Motor neuron (in vitro differentiated cells): ENCODE data around the gene CFAP46. TPM values are rescaled to one million over a fixed set of nuclear protein-coding genes. Genes with fewer than 3 reads are reported as not detected.
A peak's percentile ranks its signal among the peaks of the same experiment; 100 is the strongest.
"Not testable (repeated sequence)": the region's sequence is repeated elsewhere in the genome, so short reads cannot be mapped to it uniquely, and the experiment has no call there.

Experiments
- ATAC-seq, 8 experiments: fragments of 200-7000 bp; cut with Tn5 transposase; replicated peaks in 6 of 8; 2 replicates each; pipeline ENCODE4 v1.8.0; 2021; ENCODE audit warnings: mild to moderate bottlenecking in 8 of 8, moderate library complexity in 8 of 8
- H3K27ac ChIP-seq, 2 donors: fragments of 250-450 bp; sonication (Bioruptor Pico); 2 replicates each; pipeline ENCODE4 v1.9.0; 2021; ENCODE audit warnings: antibody characterized with exemption in 2 of 2, mild to moderate bottlenecking in 2 of 2, moderate library complexity in 1 of 2
- H3K4me1 ChIP-seq, 2 donors: fragments of 250-450 bp; sonication (Bioruptor Pico); replicated peaks in 1 of 2; 2 replicates each; pipeline ENCODE4 v1.6.1; 2021; ENCODE audit warnings: antibody characterized with exemption in 2 of 2, mild to moderate bottlenecking in 2 of 2, moderate library complexity in 1 of 2
- H3K4me3 ChIP-seq, 5 donors: fragments of 250-450 bp; sonication (Bioruptor Pico); 2 replicates each; pipeline ENCODE4 v1.9.0; 2021; ENCODE audit warnings: antibody characterized with exemption in 5 of 5, mild to moderate bottlenecking in 5 of 5, moderate library complexity in 4 of 5
- WGBS, 10 experiments: fragments of 450-650 bp; shearing (Covaris generic); methylation state at CpG; one replicate each; pipeline ENCODE4 v1.0.0; 2022; 5-methylcytosine and 5-hydroxymethylcytosine counted together
- in situ Hi-C, 9 experiments: fragments of 400-800 bp; cut with MboI; loops; one replicate each; pipeline ENCODE4 v1.15.0; 2021; ENCODE audit warnings: low sequenced_read_pairs in 9 of 9, low pct_unique_long_range_greater_than_20kb in 2 of 9; ENCODE audit not compliant: unreplicated experiment in 9 of 9
- total RNA-seq, 8 experiments: library from RNA; unstranded; fragments of 300-600 nt; gene quantifications; 2 replicates each; pipeline versions ENCODE4 v1.2.3 to v1.2.4, GENCODE V29; 2022

Gene CFAP46
- total RNA-seq, 8 experiments from 2014 or later = 1.2 to 15.5 (median 2.7) TPM

DNA sequence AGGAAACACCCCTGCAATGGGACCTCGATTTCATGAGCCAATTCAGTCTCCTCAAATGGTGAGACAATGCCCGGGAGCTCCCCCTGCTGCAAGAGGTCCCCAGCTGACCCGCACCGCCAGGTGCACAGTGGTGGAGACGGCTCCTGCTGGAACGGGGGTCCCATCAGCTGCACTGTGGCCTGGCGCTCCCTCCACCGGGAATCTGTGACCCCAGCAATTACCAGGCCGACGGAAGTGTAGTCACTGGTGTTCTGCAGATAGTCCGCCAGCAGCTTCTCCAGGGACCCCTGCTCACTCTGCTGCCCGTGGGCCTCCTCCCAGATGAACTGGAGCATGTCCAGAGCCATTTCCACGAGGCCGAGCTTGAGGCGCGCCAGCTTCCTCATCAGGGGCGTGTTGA lies 91.5 kb downstream of the CFAP46 start:
- H3K4me1 ChIP-seq = peaks cover 0 to 13% of the 10 kb centered on the region in 2 donors
- no peak overlapping the region for H3K27ac ChIP-seq
- no peak overlapping the region for H3K4me3 ChIP-seq
- ATAC-seq = no peak
- 0 to 100% (median 87%) methylated on average over 1 to 8 of the region's 17 CpGs for WGBS, 10 experiments
- in situ Hi-C loops = no loop called here

DNA sequence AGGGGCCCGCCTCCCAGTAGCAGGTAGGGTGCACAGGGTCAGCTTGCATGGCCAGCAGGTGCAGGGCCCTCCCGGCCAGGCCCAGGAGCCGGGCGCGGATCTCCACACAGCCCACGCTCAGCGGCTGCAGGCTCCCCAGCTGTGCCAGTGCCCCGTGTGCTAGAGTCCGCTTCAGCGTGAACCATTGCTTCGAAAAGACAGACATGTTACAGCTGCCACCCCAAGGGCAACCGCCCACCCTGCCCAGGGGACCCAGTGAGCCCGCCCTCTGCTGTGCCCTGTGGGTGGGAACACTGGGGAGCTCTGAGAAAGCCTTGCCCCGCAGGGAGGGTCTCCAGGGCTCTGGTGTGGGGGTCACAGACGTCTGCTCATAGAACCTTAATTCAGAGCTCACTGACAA lies 92.1 kb downstream of the CFAP46 start:
- H3K4me1 ChIP-seq = peaks cover 0 to 13% of the 10 kb centered on the region in 2 donors
- H3K4me3 ChIP-seq = no peak overlapping the region
- in situ Hi-C loops = no loop called here
- ATAC-seq = no peak
- 0 to 94% (median 40%) methylated on average over 1 to 4 of the region's 15 CpGs; no CpG with 5 or more reads in 7 of the 10 experiments for WGBS, 10 experiments
- no peak overlapping the region for H3K27ac ChIP-seq

- 49 to 100% methylated on average over 1 to 3 of the region's 19 CpGs; no CpG with 5 or more reads in 8 of the 10 experiments for WGBS, 10 experiments
- H3K4me3 ChIP-seq = no peak overlapping the region
- H3K4me1 ChIP-seq = peaks cover 0 to 13% of the 10 kb centered on the region in 2 donors
- peak in 2 of 8 experiments; percentile 13 to 29 for ATAC-seq
- no peak overlapping the region for H3K27ac ChIP-seq
- in situ Hi-C loops = no loop called here
Measured at GRCh38 chr10:132849546-132850031, 92.8 kb downstream of the CFAP46 start.

- in situ Hi-C loops = no loop called here
- ATAC-seq = no peak
- WGBS, 10 experiments = 20 to 100% (median 94%) methylated on average over 1 to 12 of the region's 21 CpGs; no CpG with 5 or more reads in 5 of the 10 experiments
- Histone ChIP-seq H3K27ac (no peak overlapping the region), H3K4me1 (peaks cover 0 to 13% of the 10 kb centered on the region in 2 donors), H3K4me3 (no peak overlapping the region)
Measured at GRCh38 chr10:132848951-132849545, 93.3 kb downstream of the CFAP46 start.

DNA sequence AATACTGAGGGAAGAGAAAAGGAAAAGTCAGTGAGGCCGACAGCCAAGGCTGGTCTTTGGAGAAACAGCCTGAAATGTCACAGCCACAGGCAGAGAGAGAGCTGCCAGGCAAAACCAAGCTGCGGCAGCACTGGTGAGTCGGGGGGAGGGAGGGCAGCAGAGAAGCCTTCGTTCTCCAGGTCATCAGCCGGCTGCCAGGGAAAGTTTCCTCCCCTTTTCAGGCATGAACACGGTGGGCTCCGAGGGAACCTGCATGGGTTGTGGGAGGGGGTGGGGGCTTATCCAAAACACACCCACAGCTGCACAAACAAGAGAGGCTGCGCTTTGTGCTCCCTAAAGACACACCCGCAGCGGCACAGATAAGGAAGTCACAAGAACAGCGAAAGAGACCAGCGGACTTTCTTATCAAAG lies 94.1 kb downstream of the CFAP46 start:
- no peak overlapping the region for H3K4me3 ChIP-seq
- in situ Hi-C loops = no loop called here
- H3K4me1 ChIP-seq = peaks cover 0 to 13% of the 10 kb centered on the region in 2 donors
- H3K27ac ChIP-seq = no peak overlapping the region
- peak in 5 of 8 experiments; percentile 36 to 65 (median 44) for ATAC-seq
- 0 to 87% (median 28%) methylated on average over 1 to 7 of the region's 12 CpGs; no CpG with 5 or more reads in 2 of the 10 experiments for WGBS, 10 experiments

- in situ Hi-C loops = no loop called here
- Histone ChIP-seq H3K27ac (no peak overlapping the region), H3K4me1 (peaks cover 0 to 13% of the 10 kb centered on the region in 2 donors), H3K4me3 (no peak overlapping the region)
- peak in 4 of 8 experiments; percentile 11 to 30 (median 28) for ATAC-seq
- 0 to 85% (median 60%) methylated on average over 1 to 14 of the region's 17 CpGs; no CpG with 5 or more reads in 3 of the 10 experiments for WGBS, 10 experiments
Measured at GRCh38 chr10:132847856-132848255, 94.5 kb downstream of the CFAP46 start.

DNA sequence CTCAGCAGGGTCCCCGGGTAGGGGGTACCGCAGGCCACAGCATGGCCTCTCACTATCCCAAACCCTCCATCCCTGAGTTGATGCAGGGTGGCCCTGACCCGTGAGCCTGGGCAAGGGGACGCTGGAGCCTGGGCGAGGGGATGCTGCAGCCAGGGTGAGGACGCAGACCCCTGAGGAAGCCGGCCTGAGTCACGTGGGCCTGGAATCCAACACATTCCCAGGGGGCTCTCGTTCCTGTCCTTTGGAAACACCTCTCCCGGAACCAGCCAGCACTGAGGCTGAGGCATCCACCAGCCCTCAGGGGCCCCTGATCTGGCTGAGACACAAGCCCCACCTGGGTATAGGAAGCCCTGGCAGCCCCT lies 95.0 kb downstream of the CFAP46 start:
- WGBS, 10 experiments = 40 to 100% (median 93%) methylated on average over 1 to 5 of the region's 10 CpGs; no CpG with 5 or more reads in 7 of the 10 experiments
- in situ Hi-C loops = no loop called here
- no peak for ATAC-seq

DNA sequence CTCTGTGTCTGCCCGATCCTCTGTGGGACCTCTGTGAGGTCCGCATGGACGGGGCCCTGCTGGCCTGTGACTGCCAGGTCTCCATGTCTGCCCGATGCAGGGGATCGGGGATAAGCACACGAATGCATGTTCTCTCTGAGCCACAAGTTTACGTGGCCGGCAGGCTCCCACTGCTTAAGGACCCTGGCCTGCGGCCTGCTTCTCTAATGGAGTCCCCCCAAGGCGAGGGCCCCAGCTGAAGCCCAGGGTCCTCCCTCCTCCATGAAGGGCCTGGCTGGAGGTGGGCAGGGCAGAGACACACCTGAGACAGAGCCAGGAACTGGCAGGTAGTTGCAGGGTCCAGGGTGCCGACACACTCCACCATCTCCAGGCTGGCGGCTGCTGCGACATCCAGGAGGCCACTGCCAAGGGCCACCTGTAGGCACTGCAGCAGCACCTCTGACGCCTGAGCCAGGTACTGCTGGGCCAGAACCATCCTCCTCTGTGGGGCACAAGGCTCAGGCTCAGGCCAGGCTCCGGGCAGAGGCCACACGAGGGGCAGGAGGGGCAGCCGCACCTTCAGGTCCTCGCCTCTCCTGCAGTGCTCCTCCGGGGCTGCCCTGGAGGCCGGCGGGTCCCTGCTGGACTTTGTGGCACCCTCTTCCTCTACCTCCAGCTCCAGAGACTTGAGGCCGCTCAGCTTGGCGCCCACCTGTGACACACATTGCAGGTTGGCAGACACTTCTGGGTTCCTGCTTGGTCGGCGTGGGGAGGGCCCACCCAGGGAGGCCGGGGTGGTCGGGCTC lies 95.5 kb downstream of the CFAP46 start:
- Histone ChIP-seq H3K4me1 (peaks cover 0 to 13% of the 10 kb centered on the region in 2 donors), H3K4me3 (no peak overlapping the region), H3K27ac (no peak overlapping the region)
- WGBS, 10 experiments = 89 to 100% (median 95%) methylated on average over 1 to 13 of the region's 27 CpGs; no CpG with 5 or more reads in 7 of the 10 experiments
- ATAC-seq = no peak
- in situ Hi-C loops = no loop called here

More for the DNA sequence above, 95.0 kb downstream of the CFAP46 start:
- Histone ChIP-seq H3K27ac (no peak overlapping the region), H3K4me3 (no peak overlapping the region), H3K4me1 (peaks cover 0 to 13% of the 10 kb centered on the region in 2 donors)

GRCh38 chr10:132845780-132846595 lies 96.4 kb downstream of the CFAP46 start:
- WGBS, 10 experiments = 8 to 77% methylated on average over 2 to 5 of the region's 33 CpGs; no CpG with 5 or more reads in 8 of the 10 experiments
- H3K4me1 ChIP-seq = peaks cover 0 to 13% of the 10 kb centered on the region in 2 donors
- H3K27ac ChIP-seq = no peak overlapping the region
- H3K4me3 ChIP-seq = no peak overlapping the region
- ATAC-seq = no peak
- in situ Hi-C loops = no loop called here

GRCh38 chr10:132845041-132845551 lies 97.3 kb downstream of the CFAP46 start:
- in situ Hi-C loops = no loop called here
- 41 to 100% (median 82%) methylated on average over 1 to 11 of the region's 15 CpGs; no CpG with 5 or more reads in 5 of the 10 experiments for WGBS, 10 experiments
- no peak for ATAC-seq
- Histone ChIP-seq H3K4me1 (peaks cover 0 to 13% of the 10 kb centered on the region in 2 donors), H3K27ac (no peak overlapping the region), H3K4me3 (no peak overlapping the region)

GRCh38 chr10:132844069-132844809 lies 98.1 kb downstream of the CFAP46 start:
- Histone ChIP-seq H3K27ac (no peak overlapping the region), H3K4me3 (no peak overlapping the region), H3K4me1 (peaks cover 0 to 13% of the 10 kb centered on the region in 2 donors)
- no peak for ATAC-seq
- in situ Hi-C loops = no loop called here
- WGBS, 10 experiments = 16 to 100% (median 66%) methylated on average over 1 to 5 of the region's 20 CpGs; no CpG with 5 or more reads in 4 of the 10 experiments

DNA sequence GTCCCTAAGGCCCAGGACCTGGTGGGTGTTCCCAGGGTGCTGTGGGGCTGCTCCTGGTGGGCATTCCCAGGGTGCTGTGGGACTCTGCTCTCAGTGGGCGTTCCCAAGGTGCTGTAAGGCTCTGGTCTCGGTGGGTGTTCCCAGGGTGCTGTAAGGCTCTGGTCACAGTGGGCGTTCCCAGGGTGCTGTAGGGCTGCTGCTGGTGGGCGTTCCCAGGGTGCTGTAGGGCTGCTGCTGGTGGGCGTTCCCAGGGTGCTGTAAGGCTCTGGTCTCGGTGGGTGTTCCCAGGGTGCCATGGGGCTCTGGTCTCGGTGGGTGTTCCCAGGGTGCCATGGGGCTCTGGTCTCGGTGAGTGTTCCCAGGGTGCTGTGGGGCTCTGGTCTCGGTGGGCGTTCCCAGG lies 99.1 kb downstream of the CFAP46 start:
- H3K27ac ChIP-seq, H3K4me1 ChIP-seq, ATAC-seq, H3K4me3 ChIP-seq, in situ Hi-C loops: not testable (repeated sequence)
- WGBS, 10 experiments = 40% methylated on average over 1 of the region's 10 CpGs; no CpG with 5 or more reads in 9 of the 10 experiments
